Retina (tissue), 1 donor: ENCODE data around the gene CSNK2A1.

Experiments
- DNase-seq: peaks from one replicate; pipeline ENCODE4 v3.0.0-alpha.2; 2016

Gene CSNK2A1

DNA sequence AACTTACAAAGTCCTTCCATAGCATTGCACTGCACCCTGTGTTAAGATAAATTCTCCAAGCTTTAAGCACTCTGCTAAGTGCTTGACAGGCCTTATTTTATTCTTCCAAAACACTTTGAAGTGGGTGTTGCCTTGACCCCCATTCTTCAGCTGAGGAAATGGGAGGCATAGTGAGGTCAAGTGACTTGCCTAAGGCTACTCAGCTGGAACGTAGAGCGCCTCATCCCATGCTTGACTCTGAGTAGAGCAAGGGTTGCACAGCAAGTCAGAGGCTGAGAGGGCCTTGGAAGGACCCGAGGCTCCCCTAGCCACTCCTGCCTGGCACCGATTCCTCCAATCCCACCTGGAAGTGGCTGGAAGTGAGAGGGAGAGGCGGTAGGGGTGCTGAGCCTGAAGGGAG, 19.6 kb upstream of the CSNK2A1 start:
- DNase-seq = no peak

DNA sequence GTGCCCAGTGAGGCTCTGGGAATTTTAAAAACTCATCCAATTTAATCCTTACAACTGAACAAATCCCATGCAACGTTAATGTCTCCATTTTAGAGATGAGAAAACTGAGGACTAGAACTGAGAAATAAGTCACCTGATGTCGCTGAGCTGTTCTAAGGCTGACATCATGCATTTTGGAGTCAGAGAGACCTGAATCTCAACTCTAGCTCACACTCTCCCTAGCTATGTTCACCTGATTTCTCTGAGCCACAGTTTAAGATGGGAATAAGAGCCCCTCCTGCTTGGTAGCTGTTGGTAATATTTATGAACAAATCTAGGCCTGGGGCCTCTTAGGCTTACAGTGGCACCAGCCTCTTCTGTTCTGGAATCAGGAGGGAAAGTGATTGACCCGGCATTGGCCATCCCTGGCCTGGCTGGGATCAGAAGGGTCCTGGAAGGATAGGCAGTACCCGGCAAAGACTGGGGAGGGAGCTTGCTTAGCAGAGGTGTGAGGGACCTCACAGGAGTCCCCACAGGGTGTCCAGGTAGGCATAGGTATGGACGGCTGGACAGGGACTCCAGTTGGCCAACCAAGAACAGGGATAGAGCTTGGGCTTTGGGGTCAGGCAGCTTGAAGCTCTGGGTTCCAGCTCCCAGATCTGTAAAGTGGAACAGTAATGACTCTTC, 18.8 kb upstream of the CSNK2A1 start:
- DNase-seq = no peak

DNA sequence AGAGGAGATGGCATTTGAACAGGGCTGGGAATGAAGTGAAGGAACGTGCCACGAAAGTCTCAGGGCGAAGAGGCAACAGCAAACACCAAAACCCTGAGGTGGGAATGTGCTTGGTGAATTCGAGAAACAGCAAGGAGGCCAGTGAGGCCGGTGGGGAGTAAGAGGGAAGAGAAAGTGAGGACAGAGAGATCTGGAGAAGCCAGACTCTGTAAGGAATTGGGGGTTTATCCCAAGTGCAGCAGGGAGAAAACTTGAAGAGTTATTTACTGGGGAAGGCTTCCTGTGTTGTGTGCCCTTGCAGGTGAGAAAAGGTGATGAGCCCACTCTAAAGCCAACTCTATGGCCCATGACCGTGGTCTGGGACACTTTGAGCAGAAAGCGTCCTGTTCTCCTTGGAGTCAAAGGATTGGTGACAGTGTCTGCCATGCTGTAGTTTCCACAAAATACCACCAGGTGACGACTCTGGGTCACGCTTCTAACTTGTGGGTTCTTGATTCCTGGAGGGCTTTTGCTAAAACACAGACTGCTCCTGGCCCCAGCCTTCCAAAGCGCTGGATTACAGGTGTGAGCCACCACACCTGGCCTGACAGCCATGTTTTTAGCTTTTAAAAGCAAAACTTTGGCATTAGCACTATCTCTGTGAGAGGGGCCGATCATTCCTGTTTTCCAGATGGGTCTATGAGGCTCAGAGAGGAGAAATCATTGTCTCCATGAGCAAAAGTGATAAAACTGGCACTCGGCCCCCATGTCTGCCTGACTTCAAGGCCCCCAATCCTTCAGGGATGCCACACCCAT, 18.0 kb upstream of the CSNK2A1 start:
- DNase-seq = peak; percentile 77

DNA sequence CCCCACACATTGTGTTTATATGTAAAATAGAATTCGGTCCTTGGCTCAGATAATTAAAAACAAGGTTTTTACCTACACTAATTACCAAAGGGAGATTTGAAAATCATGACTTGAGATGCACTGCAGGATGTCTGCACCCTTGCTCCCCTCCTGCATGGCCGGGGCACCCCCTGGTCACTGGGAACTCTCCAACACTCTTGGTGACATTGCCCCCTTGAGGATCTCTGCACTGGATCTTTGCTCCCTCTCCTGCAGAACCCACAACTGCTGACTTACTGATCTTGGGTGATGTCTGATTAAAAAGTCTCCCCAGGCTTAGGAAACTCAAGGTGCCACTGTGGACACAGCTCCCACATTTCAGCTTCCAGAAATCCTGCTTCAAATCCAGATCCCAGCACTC, 17.1 kb upstream of the CSNK2A1 start:
- DNase-seq = no peak

DNA sequence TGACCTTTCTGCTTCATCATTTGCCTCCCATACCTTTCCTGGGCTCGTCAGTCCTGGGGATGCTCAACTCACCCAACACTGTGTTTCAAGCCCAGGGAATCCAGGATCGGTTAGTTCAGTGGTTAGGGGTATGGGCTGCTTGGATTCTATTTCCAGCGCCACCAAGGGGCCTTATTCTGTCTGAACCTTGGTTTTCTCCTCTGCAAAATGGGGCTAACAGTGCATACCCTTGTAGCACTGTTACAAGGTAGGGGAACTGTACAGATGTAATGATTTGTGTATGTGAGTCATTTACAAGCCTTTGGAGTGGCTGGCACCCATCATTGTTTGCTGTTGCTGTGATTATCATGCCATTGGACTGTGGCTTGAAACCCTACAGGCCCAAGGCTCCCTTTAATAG, 14.5 kb upstream of the CSNK2A1 start:
- DNase-seq = no peak

DNA sequence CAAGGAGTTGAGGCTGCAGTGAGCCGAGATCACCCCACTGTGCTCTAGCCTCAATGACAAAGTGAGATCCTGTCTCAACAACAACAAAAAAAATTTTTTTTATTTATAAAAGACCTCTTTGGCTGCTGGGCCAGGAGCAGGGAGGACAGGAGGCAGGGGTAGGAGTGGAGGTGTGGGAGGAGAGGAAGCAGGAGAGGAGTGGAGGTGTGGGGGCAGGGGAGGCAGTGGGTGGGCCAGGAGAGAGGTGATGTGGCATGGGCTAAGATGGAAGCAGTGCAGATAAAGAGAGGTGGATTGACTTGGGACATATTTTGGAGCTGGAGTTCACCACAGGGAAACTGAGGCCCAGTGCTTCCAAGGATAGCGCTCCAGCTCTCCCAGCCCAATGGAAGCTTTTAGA, 13.4 kb upstream of the CSNK2A1 start:
- no peak for DNase-seq

DNA sequence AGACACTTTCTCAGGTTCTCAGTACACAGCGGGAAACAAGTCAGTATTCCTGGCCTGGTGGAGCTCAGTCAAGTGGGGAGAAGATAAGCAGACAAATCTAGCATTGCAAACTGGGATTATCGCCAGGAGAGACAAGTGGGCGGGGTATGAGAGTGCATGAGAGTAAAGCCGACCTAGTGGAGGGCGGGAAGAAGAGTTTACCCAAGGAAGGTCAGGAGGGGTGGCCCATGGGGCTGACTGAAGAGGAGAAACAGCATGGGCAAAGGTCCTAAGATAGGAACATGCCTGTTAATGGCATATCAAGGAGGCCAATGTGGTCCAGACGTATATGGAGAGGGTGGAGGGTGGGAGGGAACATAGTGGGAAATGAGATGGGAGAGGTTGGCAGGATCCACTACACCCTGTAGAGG, 12.4 kb upstream of the CSNK2A1 start:
- DNase-seq = no peak

DNA sequence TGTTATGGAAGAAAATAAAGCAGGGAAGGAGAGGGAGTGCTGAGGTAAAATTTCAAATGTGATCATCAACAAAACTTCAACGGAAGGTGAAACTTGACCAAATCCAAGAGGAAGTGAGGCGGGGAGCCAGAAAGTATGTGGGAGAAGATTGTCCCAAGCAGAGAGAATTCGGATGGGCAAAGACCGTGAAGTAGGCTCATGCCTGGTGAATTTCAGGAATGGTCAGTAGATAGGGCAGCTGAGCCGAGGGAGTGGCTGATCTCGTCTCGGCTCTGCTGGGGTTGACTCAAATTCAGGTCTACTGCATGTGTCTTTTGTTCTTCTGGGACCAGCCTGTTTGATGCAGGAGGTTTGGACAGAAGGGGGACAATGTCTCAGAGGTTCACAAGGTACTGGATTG, 7.0 kb upstream of the CSNK2A1 start:
- DNase-seq = no peak

DNA sequence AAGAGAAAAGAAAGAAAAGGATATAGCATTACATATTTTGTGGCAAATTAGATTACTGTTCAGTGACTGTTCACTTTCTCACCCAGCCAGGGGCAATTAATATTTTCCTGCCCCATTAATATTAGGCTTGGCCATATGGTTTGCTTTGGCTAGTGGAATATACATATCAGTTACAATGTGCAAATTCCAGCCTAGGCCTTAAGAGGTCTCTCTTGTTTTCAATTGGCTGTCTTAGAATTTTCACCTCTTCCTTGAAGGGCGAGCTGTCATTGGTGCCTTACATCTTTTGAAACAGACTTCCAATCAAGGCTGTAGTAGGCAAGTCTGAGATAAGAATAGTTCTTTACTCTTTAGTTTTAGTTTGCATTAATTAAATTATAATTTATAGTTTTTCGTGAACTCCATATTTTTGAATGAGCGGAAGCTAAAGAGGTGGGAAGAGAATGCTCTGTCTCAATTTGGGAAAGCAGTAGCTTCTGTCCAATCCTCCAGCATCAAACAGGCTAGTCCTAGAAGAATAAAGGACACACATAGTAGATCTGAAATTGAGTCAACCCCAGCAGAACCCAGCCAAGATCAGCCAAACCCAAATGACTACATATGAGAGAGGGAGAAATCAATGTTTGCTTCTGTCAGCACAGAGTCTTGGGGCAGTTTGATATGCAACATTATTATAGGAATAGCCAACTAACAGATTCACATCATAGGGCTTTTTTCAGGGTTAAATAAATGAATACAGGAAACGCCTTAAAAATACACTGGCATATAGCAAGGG, 6.3 kb upstream of the CSNK2A1 start:
- DNase-seq = no peak

DNA sequence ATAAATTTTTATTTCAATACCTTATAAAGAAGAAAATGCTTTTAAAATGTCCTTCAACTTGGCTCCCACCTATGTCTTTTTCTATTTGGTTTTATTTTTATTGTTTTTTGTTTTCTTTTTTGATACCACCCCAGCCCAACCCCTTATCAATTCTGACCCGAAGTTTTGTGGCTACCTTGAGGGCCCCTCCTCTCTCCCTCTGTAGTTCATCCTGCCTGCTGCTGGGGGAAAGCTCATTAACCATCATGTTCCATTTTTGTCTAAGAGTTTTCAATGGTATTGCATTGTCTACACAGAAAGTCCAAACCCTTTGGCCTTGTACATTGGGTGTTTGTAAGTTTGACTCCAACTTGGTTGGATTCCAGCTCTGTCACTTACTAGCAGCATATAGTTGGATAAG, 5.3 kb upstream of the CSNK2A1 start:
- no peak for DNase-seq

DNA sequence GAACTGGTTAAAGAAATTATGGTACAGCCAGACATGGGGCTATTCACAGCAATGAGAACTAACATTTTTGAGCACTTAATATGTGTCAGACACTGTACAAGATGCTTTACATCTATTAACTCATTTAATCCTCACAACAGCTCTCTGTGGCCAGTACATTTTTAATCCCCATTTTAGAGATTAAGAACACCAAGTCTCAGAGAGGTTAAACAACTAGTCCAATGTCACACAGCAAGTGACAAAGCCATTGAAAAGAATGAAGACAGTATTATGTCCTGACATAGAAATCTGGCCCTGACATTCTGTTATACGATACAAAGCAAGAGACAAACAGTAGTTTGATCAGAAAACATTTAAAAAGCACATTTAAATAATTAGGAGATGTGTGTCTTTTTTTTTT, 3.8 kb upstream of the CSNK2A1 start:
- DNase-seq = no peak

DNA sequence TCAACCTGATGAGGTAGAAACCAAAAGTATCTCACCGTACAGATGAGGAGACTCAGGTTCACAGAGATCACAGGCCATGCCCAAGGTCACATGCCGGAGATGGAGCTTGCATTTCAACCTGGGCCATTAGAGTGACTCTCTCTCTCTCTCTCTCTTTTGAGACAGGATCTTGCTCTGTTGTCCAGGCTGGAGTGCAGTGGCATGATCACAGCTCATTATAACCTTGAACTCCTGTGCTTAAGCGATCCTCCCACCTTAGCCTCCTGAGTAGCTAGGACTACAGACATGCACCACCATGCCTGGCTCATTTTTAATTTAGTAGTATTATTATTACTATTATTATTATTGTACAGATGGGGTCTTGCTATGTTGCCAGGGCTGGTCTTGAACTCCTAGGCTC, 2.8 kb upstream of the CSNK2A1 start:
- DNase-seq = no peak

DNA sequence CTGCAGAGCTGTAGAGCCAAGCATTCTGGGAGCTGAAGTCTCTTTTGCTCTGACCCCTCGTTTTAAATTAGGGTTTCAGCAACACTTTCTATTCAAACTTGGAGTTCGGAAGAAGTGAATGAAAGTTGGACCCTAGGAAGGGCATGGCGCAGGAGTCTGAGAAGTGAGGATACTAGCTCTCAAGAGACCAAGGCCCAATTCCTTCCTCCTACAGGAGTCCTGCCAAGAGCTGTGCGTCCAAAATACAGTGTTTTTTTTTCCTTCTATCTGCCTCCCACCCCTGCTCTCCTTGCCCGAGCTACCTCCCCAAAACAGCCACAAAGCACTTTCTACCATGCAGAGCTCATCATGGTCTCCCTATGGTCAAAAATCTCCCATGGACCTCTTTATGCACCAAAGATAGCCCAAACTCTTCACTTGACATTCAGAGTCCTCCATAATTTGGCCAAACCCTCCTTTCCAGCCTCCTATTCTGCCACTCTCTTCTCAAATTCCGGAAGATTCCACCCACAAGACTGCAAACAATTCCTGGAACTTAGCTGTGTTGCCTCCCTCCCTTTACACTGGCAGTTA, 649 bp upstream of the CSNK2A1 start:
- DNase-seq = no peak

DNA sequence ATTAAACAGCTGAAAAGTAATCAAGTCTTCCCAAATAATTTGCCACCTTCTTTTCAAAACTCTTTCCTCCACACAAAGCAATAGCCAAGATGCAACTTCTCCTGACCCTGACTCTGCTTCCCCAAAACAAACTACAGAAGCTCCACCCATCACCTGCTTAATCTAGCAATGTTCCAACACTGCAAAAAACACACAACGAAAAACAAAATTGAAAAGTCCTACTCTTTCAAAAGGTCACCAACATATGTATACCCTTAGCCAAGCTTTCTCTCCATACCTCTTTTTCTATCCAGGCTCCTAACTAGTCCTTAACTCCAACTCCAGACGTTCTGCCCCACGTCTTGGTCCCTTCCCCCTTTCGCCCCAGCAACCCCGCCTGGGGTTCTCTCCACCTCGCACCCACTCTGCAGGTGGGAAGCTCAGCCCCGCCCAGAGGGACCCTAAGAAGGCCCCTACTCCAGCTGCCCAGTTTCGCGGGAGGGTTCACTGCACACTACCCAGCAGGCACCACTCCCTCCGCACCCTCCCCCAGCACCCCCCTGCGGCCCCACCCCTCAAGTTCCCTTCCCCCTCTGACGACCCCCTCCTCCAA, 717 bp downstream of the CSNK2A1 start:
- DNase-seq = peak; percentile 13

DNA sequence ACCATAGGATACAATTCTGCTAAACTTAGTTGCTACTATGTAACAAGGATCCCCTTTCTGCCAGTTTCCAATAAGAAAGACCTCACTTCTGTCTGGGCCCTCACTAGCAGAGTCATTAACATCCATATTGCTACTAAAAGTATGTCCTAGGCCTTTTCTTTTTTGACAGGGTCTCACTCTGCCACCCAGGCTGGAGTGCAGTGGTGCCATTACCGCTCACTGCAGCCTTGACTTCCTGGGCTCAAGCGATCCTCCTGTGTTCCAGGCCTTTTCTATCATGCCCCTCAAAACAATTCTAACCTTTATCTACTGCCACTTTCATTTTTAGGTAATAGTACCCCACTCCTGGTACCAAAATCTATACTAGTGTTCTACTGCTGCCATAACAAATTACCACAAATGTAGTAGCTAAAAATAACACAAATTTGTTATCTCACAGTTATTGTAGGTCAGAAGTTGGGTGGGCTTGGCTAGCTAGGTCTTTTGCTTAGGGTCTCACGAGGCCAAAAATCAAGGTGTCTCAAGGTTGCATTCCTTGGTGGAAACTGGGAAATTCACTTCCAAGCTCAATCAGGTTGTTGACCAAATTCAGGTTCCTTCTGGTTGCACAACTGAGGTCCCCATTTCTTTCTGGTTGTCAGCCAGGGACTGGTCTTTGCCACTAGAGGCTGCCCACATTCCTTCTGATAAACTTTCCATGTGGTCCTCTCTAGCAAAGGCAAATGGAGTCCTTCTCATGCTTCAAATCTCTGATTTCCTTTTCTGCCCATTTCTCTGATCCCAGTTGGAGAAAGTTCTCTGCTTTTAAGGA, 3.0 kb downstream of the CSNK2A1 start:
- no peak for DNase-seq

DNA sequence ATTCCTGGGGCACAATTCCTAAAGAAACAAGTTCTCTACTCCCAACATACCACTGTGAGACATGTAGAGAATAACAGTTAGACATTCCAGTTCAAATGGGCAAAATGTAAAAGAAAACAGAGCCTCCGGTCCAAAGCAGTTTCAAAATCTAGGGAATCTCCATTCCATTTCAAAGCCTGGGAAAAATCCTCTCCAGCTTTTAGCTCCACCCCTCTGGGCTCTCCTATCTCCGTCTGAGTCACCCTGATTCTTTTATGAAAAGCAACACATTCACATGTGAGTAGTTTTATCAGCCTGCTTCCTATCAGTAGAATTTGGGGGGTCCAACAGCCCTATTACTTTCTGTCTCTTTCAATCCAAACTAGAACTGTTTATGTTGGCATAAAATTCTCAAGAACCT, 3.7 kb downstream of the CSNK2A1 start:
- DNase-seq = no peak

DNA sequence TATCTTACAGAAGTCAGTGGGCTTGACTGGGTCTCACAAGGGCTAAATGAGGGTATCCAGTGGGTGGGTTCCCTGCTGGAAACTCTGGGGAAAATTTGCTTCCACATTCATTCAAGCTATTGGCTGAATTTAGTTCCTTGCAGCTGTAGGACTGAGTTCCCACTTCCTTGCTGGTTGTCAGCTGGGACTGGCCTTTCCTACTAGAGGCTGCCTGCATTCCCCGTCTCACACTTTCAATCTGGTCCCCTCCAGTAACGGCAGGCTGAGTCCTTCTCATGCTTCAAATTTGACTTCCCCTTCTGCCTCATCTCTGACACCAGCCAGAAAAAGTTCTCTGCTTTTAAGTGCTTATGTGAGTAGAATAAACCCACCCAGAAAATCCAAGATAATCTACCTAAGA, 4.4 kb downstream of the CSNK2A1 start:
- DNase-seq = no peak

DNA sequence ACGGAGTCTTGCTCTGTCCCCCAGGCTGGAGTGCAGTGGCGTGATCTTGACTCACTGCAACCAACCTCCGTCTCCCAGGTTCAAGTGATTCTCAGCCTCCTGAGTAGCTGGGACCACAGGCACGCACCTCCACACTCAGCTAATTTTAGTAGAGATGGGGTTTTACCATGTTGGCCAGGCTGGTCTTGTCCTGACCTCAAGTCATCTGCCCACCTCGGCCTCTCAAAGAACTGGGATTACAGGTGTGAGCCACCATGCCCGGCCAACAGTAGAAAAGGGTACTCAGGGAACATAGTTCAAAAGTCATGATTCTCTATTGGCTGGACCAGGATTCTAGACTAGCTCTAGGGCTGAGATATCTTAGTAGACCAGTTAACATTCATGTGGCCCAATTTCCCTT, 5.6 kb downstream of the CSNK2A1 start:
- no peak for DNase-seq

DNA sequence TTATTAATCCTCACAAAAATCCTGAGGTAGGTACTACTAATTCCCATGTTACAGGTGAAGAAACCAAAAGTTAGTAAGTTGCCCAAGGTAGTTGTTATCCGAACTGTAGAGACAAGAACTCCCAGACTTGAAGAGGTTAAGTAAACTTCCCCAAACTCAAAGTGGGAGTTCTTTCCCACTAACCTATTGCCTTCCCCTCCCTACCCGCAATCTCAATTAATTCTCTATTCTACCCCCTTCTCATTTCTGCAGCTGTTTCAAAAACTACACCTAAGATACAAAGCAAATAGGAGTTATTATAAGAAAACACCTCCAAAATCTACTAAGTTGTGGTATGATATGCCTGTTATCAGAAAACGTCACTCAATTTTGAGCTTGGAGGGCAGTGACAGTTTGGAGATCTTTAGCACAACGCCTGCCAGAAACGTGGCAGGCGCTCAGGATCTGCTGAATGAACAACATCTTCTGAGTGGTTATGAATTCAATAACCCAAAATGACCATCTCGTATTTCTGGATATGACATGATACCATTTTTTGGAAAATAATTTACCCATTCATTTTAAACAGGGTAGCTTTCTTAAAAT, 7.1 kb downstream of the CSNK2A1 start:
- no peak for DNase-seq

DNA sequence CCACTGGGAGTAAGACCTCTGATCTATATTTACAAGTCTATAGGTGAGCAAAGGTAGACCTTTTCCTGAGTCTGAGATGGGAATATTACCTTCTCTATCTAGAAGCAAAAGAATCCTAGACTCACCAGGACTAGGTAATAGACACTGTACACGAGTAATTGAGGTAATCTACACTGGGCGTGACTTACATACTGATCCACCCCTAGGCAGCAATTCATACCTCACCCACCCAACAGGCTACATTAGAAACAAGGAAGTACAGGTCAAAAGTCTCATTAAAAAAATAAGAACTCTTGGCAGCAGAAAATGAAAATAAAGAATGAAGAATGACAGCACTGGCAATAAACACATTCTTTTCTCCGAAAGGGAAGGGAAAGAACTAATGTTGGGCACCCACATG, 7.6 kb downstream of the CSNK2A1 start:
- no peak for DNase-seq

DNA sequence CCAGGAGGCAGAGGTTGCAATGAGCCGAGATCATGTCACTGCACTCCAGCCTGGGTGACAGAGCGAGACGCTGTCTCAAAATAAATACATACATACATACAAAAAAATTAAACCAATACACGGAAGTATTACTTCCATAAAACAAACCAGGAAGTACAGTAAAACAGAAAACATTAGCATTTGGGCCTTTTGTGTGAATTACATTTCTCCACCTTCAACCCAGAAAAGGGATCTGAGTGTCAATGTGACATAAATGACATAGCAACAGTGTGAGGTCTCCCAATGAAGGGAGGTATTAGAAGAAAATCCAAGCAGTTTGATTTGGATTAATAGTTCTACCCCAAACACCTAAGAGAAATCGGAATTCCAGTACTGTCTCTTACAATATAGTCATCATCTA, 10.1 kb downstream of the CSNK2A1 start:
- no peak for DNase-seq

DNA sequence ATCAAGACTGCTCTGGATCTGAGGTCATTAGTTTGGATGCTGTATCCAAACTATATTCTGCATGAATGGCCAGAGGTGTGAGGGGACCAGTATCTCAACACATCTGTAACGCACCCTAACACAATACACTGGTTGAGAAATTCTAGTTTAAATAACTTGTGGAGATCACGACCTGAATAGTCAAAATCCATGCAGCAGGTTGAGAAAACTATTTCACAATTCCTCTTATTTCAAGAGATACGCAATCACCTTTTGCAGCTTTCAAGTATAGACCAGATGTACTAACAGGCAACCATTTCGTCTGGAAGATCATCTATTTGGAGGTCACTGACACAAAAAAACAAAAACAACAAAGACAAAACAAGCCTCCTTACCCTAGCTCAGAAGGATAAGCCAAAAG, 11.1 kb downstream of the CSNK2A1 start:
- DNase-seq = no peak
